ENCODE data around the gene F2.

GRCh38 chr11:46680164-46680760 lies 38.8 kb upstream of the F2 start:
- TF ChIP-seq CTCF (conservative IDR thresholded peaks at IDR 0.05; ENCODE audit: low read depth, low read length) (no peak), EZH2 (IDR thresholded peaks at IDR 0.05; ENCODE audit: low read length, unreplicated experiment) (no peak), EZH2phosphoT487 (IDR thresholded peaks at IDR 0.05; ENCODE audit: borderline replicate concordance, low read length) (no peak)

All from PC-3 (cell line).